H1 (cell line): Measurements from ENCODE around the gene MOCS1. TPM values are rescaled to one million over a fixed set of nuclear protein-coding genes. Genes with fewer than 3 reads are reported as not detected.

Source experiments
- CHD7 ChIP-seq: fragments of 300-600 bp; sonication (generic); IDR thresholded peaks from 2 replicates; pipeline ENCODE4 v1.7.1; 2012; ENCODE audit warnings: low read length, moderate library complexity, mild to moderate bottlenecking, inconsistent platforms; ENCODE audit not compliant: insufficient replicate concordance
- CREB1 ChIP-seq: IDR thresholded peaks from 2 replicates; pipeline ENCODE4 v1.6.1; 2012; ENCODE audit warnings: inconsistent platforms
- GTF2F1 ChIP-seq: IDR thresholded peaks from 2 replicates; pipeline ENCODE4 v1.6.1; 2012; ENCODE audit warnings: low read depth, low read length, improper control_type of control experiment, borderline replicate concordance
- JUN ChIP-seq: IDR thresholded peaks from 2 replicates; pipeline ENCODE4 v1.6.1; 2011; ENCODE audit warnings: low read depth, mild to moderate bottlenecking, improper control_type of control experiment, low read length
- SUZ12 ChIP-seq: fragments of 200-600 bp; sonication (generic); IDR thresholded peaks from 2 replicates; pipeline ENCODE4 v1.6.1; 2012; ENCODE audit warnings: mild to moderate bottlenecking, inconsistent platforms, low read length, moderate library complexity, mixed read lengths
- polyA plus RNA-seq, 7 experiments: library from polyadenylated mRNA; depleted of rRNA in 3 of 7; stranded (reverse) in 5 of 7; unstranded in 2 of 7; fragments of >200 nt in 5 of 7; fragments of 200-250 nt in 2 of 7; gene quantifications; 1 replicate in 5 of 7; 2 replicates in 1 of 7; 4 replicates in 1 of 7; pipeline versions ENCODE4 v1.2.1 to v1.2.3, GENCODE V29; 2011 to 2013; ENCODE audit warnings: missing spikeins in 2 of 7, mixed read lengths in 2 of 7
- total RNA-seq: library from RNA; stranded (reverse); fragmentation: NEBNext Ultra II Directional; extraction: Animal tissue kit (Norgen Biotek cat#: 25700); gene quantifications from 2 replicates; pipeline ENCODE4 v1.2.1, GENCODE V29; 2021

Gene MOCS1
- total and polyA plus RNA-seq, 2 of the 8 experiments (the other 6 are each of a cell fraction or from before 2014, with no cell fraction given) = 13.4 to 19.7 TPM

GRCh38 chr6:39941138-39941537 is 6.9 kb upstream of the MOCS1 start (continued):
- TF ChIP-seq CHD7 = no peak
- TF ChIP-seq GTF2F1 = no peak
- no peak for TF ChIP-seq JUN
- TF ChIP-seq CREB1 = no peak
- no peak for TF ChIP-seq SUZ12
